ENCODE data around the gene SIDT2.

- no peak for TF ChIP-seq CTCF (IDR thresholded peaks at IDR 0.05)
- TF ChIP-seq POLR2A (IDR thresholded peaks at IDR 0.05) = no peak
- peak; percentile 22 to 62 (median 27) for TF ChIP-seq POLR2AphosphoS5 (IDR thresholded peaks at IDR 0.05)
- no peak for TF ChIP-seq EP300 (IDR thresholded peaks at IDR 0.05)
These were observed 38.9 kb downstream of the SIDT2 start for GRCh38 chr11:117217141-117218084.
